KMS-11 (cell line): Measurements from ENCODE around the gene OR51F2.
"Not testable (repeated sequence)": the region's sequence is repeated elsewhere in the genome, so short reads cannot be mapped to it uniquely, and the experiment has no call there.

Source experiments
- H2AFZ ChIP-seq: fragments of 200-600 bp; sonication (generic); 2 replicates; pipeline ENCODE4 v1.6.1; 2016; ENCODE audit warnings: antibody characterized with exemption, mixed run types, low read depth
- H3K27ac ChIP-seq: fragments of 200-600 bp; sonication (generic); 2 replicates; pipeline ENCODE4 v1.6.1; 2016; ENCODE audit warnings: mild to moderate bottlenecking, mixed run types
- H3K27me3 ChIP-seq: fragments of 200-600 bp; sonication (generic); 2 replicates; pipeline ENCODE4 v1.6.1; 2017; ENCODE audit warnings: mild to moderate bottlenecking, low read depth, mixed run types, moderate library complexity; ENCODE audit not compliant: insufficient read depth
- H3K36me3 ChIP-seq: fragments of 200-600 bp; sonication (generic); 2 replicates; pipeline ENCODE4 v1.6.1; 2017; ENCODE audit warnings: mild to moderate bottlenecking, mixed run types; ENCODE audit not compliant: insufficient read depth
- H3K4me1 ChIP-seq: fragments of 200-600 bp; sonication (generic); 2 replicates; pipeline ENCODE4 v1.6.1; 2016; ENCODE audit warnings: mild to moderate bottlenecking, low read depth, mixed run types; ENCODE audit not compliant: poor library complexity, severe bottlenecking
- H3K4me2 ChIP-seq: fragments of 200-600 bp; sonication (generic); 2 replicates; pipeline ENCODE4 v1.7.0; 2016; ENCODE audit warnings: mild to moderate bottlenecking, mixed run types
- H3K4me3 ChIP-seq: fragments of 200-600 bp; sonication (generic); IDR thresholded peaks from 2 replicates; pipeline ENCODE4 v1.6.1; 2017; ENCODE audit warnings: low read depth, low read length, mixed read lengths; ENCODE audit not compliant: insufficient read depth
- H3K79me2 ChIP-seq: fragments of 200-600 bp; sonication (generic); 2 replicates; pipeline ENCODE4 v1.6.1; 2016; ENCODE audit warnings: low read depth, mixed run types; ENCODE audit not compliant: insufficient read depth
- H3K9ac ChIP-seq: fragments of 200-600 bp; sonication (generic); 2 replicates; pipeline ENCODE4 v1.6.1; 2016; ENCODE audit warnings: mild to moderate bottlenecking, mixed run types
- H4K20me1 ChIP-seq: fragments of 200-600 bp; sonication (generic); 2 replicates; pipeline ENCODE4 v1.6.1; 2016; ENCODE audit warnings: mild to moderate bottlenecking, mixed run types; ENCODE audit not compliant: insufficient read depth
- TF ChIP-seq, protein P1 (sequence below): fragments of 200-600 bp; sonication (generic); conservative IDR thresholded peaks from 2 replicates; pipeline ENCODE4 v1.6.1; 2017; ENCODE audit warnings: low read depth, mild to moderate bottlenecking, antibody characterized with exemption, low read length, moderate library complexity, mixed read lengths

The OR51F2 gene, protein sequence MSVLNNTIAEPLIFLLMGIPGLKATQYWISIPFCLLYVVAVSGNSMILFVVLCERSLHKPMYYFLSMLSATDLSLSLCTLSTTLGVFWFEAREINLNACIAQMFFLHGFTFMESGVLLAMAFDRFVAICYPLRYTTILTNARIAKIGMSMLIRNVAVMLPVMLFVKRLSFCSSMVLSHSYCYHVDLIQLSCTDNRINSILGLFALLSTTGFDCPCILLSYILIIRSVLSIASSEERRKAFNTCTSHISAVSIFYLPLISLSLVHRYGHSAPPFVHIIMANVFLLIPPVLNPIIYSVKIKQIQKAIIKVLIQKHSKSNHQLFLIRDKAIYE

GRCh38 chr11:4821021-4821420 is at the start of gene OR51F2:
OR51F2 (plus strand) TSS chr11:4821321; CDS start chr11:4821422, 101 bp downstream.
- Histone ChIP-seq H3K27me3 (no peaks in the 10 kb centered on the region), H3K27ac (no peak within 1 kb of the TSS), H3K36me3 (no peaks in the 10 kb centered on the region), H2AFZ (no peak within 1 kb of the TSS), H3K9ac (no peak within 1 kb of the TSS), H4K20me1 (no peaks in the 10 kb centered on the region), H3K4me2 (no peak within 1 kb of the TSS), H3K79me2 (no peaks in the 10 kb centered on the region), H3K4me3 (no peak within 1 kb of the TSS), H3K4me1 (no peaks in the 10 kb centered on the region)
- TF ChIP-seq, protein P1, sequence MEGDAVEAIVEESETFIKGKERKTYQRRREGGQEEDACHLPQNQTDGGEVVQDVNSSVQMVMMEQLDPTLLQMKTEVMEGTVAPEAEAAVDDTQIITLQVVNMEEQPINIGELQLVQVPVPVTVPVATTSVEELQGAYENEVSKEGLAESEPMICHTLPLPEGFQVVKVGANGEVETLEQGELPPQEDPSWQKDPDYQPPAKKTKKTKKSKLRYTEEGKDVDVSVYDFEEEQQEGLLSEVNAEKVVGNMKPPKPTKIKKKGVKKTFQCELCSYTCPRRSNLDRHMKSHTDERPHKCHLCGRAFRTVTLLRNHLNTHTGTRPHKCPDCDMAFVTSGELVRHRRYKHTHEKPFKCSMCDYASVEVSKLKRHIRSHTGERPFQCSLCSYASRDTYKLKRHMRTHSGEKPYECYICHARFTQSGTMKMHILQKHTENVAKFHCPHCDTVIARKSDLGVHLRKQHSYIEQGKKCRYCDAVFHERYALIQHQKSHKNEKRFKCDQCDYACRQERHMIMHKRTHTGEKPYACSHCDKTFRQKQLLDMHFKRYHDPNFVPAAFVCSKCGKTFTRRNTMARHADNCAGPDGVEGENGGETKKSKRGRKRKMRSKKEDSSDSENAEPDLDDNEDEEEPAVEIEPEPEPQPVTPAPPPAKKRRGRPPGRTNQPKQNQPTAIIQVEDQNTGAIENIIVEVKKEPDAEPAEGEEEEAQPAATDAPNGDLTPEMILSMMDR, result no peak

DNA sequence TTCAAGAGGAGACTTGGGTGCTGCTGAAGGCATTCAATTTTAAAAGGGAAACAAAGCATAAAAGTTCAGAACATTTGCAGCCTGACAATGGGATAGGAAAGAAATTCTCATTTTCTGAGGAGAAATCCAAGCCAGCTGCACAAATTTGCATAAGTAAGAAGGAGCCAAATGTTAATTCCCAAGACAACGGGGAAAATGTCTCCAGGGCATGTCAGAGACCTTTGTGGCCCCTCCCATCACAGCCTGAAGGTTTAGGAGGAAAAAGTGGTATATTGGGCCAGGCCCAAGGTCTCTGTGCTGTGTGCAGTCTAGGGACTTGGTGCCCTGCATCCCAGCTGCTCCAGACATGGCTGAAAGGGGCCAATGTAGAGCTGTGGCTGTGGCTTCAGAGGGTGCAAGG is 38.7 kb upstream of the OR51F2 start:
- no peak overlapping the region for H3K4me3 ChIP-seq
- TF ChIP-seq, protein P1, result no peak
- no peaks in the 10 kb centered on the region for H3K36me3 ChIP-seq

GRCh38 chr11:4797206-4797605 is 23.9 kb upstream of the OR51F2 start:
- H4K20me1 ChIP-seq, result no peaks in the 10 kb centered on the region
- TF ChIP-seq, protein P1, result no peak
- H2AFZ ChIP-seq, result no peak overlapping the region
- no peak overlapping the region for H3K27ac ChIP-seq
- no peak overlapping the region for H3K9ac ChIP-seq
- H3K4me3 ChIP-seq, result no peak overlapping the region
- H3K27me3 ChIP-seq, result no peaks in the 10 kb centered on the region
- H3K36me3 ChIP-seq, result no peaks in the 10 kb centered on the region
- no peaks in the 10 kb centered on the region for H3K4me1 ChIP-seq
- no peak overlapping the region for H3K4me2 ChIP-seq
- no peaks in the 10 kb centered on the region for H3K79me2 ChIP-seq

More for the DNA sequence above, 38.7 kb upstream of the OR51F2 start:
- no peaks in the 10 kb centered on the region for H3K79me2 ChIP-seq
- no peaks in the 10 kb centered on the region for H3K27me3 ChIP-seq
- no peak overlapping the region for H2AFZ ChIP-seq
- no peaks in the 10 kb centered on the region for H3K4me1 ChIP-seq
- H3K4me2 ChIP-seq, result no peak overlapping the region
- H3K9ac ChIP-seq, result no peak overlapping the region
- no peak overlapping the region for H3K27ac ChIP-seq
- no peaks in the 10 kb centered on the region for H4K20me1 ChIP-seq

GRCh38 chr11:4798427-4799183 is 22.5 kb upstream of the OR51F2 start:
- H3K79me2 ChIP-seq, result no peaks in the 10 kb centered on the region
- no peaks in the 10 kb centered on the region for H3K4me1 ChIP-seq
- H3K4me2 ChIP-seq, result no peak overlapping the region
- no peak overlapping the region for H3K9ac ChIP-seq
- H4K20me1 ChIP-seq, result no peaks in the 10 kb centered on the region
- TF ChIP-seq, protein P1, result no peak
- H3K27me3 ChIP-seq, result no peaks in the 10 kb centered on the region
- no peaks in the 10 kb centered on the region for H3K36me3 ChIP-seq
- no peak overlapping the region for H2AFZ ChIP-seq
- H3K4me3 ChIP-seq, result no peak overlapping the region
- H3K27ac ChIP-seq, result no peak overlapping the region

DNA sequence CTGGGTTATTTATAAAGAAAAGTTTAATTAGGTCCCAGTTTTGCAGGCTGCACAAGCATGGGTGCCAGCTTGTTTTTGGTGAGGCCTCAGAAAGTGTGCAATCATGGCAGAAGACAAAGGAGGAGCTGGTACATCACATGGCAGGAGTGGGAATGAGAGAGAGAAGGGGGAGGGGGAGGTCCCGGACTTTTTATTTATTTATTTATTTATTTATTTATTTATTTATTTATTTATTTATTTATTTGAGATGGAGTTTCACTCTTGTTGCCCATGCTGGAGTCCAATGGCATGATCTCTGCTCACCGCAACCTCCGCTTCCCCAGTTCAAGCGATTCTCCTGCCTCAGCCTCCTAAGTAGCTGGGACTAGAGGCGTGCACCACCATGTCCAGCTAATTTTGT is 19.8 kb upstream of the OR51F2 start:
- not testable (repeated sequence) for H4K20me1 ChIP-seq, H3K27me3 ChIP-seq, H3K4me1 ChIP-seq, H3K4me3 ChIP-seq, H3K27ac ChIP-seq, H3K9ac ChIP-seq, H2AFZ ChIP-seq, H3K36me3 ChIP-seq, H3K79me2 ChIP-seq, H3K4me2 ChIP-seq
